Psoas muscle (tissue), 8 donors: Measurements from ENCODE around the gene CKMT2. TPM values are rescaled to one million over a fixed set of nuclear protein-coding genes. Genes with fewer than 3 reads are reported as not detected.
A peak's percentile ranks its signal among the peaks of the same experiment; 100 is the strongest.
"Not testable (repeated sequence)": the region's sequence is repeated elsewhere in the genome, so short reads cannot be mapped to it uniquely, and the experiment has no call there.

Experiments used
- ATAC-seq, 4 donors: fragments of 200-7000 bp; cut with Tn5 transposase; one replicate each; pipeline ENCODE4 v1.9.1; 2020; ENCODE audit warnings: moderate library complexity in 3 of 4, mild to moderate bottlenecking in 2 of 4
- DNase-seq, 2 donors: peaks; one replicate each; pipeline ENCODE4 v3.0.0-alpha.2; 2020
- H3K27ac ChIP-seq: fragments of 200-600 bp; one replicate; pipeline ENCODE4 v1.8.0; 2022
- H3K27me3 ChIP-seq, 3 donors: fragments of 200-600 bp in 1 of 3; one replicate each; pipeline versions ENCODE4 v1.6.1 to v1.8.0; 2013 to 2022; ENCODE audit warnings: low read length in 2 of 3, mild to moderate bottlenecking in 2 of 3, moderate library complexity in 1 of 3; ENCODE audit not compliant: insufficient read depth in 3 of 3
- H3K36me3 ChIP-seq, 2 donors: fragments of 200-600 bp in 1 of 2; one replicate each; pipeline versions ENCODE4 v1.6.1 to v1.8.0; 2013 to 2022; ENCODE audit warnings: low read depth in 1 of 2, mild to moderate bottlenecking in 1 of 2, moderate library complexity in 1 of 2; ENCODE audit not compliant: insufficient read depth in 1 of 2
- H3K4me1 ChIP-seq: fragments of 200-600 bp; one replicate; pipeline ENCODE4 v1.8.0; 2022
- H3K4me3 ChIP-seq: fragments of 200-600 bp; one replicate; pipeline ENCODE4 v1.8.0; 2022; ENCODE audit warnings: mild to moderate bottlenecking
- H3K9me3 ChIP-seq: fragments of 200-600 bp; one replicate; pipeline ENCODE4 v1.8.0; 2022
- CTCF ChIP-seq: fragments of 200-600 bp; IDR thresholded peaks from one replicate; pipeline ENCODE4 v1.8.0; 2022; ENCODE audit warnings: antibody characterized with exemption
- WGBS, 3 donors: extraction: QIAGEN DNeasy Blood & Tissue Kit; methylation state at CpG; one replicate each; pipeline versions ENCODE4 v1.1.6 to v1.1.7; 2013; 5-methylcytosine and 5-hydroxymethylcytosine counted together
- intact Hi-C, 2 donors: fragments of 100-400 bp; cut with DNase I; formaldehyde crosslinking; loops; one replicate each; pipeline versions ENCODE4 v1.11.0 to v1.14.2; 2022
- polyA plus RNA-seq, 3 donors: library from polyadenylated mRNA; stranded (reverse); fragments of 200-250 nt; gene quantifications; one replicate each; pipeline ENCODE4 v1.2.3, GENCODE V29; 2013
- total RNA-seq, 4 donors: library from RNA; stranded (reverse); fragmentation: NEBNext Ultra II Directional in 2 of 4; extraction: Animal tissue kit (Norgen Biotek cat#: 25700) in 2 of 4; gene quantifications; one replicate each; pipeline versions ENCODE4 v1.2.1 to v1.2.4, GENCODE V29; 2021 to 2023
- donor health status: healthy with polysubstance abuse.
- donor health status: DM: no; HTN: no; CAD: no; lungs with moderate emphysema.
- donor health status: Bipolar disorder and iron deficiency.
- donor health status: healthy.
- donor health status: DM: yes; HTN: yes; CAD: no.
- donor health status: DM: no; HTN: no; CAD: no.
- donor health status: DM: no; HTN: no; CAD: no.
- donor health status: DM: yes; HTN: yes; CAD: no.

Gene CKMT2
- total and polyA plus RNA-seq, 7 donors, result 517 to 1,358 (median 667) TPM

DNA sequence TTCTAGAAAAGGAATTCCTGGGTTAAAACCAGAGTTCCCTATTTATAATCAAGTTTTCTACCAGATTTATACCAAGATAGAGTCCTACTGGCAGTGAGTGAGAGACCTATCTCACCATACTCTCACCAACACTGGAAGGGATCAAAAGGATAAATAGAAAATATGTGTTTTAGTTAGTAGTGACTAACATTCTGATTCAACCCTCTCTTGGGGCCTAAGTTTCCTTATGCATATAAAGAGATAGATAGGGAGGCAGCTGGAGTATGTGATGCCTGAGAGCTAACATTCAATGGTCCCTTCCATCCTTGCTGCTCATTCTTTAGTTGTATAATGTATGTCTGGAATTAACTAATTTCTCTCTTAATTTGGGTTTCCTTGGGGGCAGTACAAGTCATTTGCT lies 32.0 kb downstream of the CKMT2 start:
- H3K4me3 ChIP-seq, result no peak overlapping the region
- H3K9me3 ChIP-seq, result peaks cover 9% of the 10 kb centered on the region
- no peaks in the 10 kb centered on the region for H3K4me1 ChIP-seq
- peaks cover 10 to 100% of the 10 kb centered on the region in 2 donors for H3K36me3 ChIP-seq
- no peak overlapping the region for H3K27ac ChIP-seq
- TF ChIP-seq CTCF, result no peak
- no peak for DNase-seq
- intact Hi-C loops, result no loop called here
- H3K27me3 ChIP-seq, result no peaks in the 10 kb centered on the region
- no peak for ATAC-seq

DNA sequence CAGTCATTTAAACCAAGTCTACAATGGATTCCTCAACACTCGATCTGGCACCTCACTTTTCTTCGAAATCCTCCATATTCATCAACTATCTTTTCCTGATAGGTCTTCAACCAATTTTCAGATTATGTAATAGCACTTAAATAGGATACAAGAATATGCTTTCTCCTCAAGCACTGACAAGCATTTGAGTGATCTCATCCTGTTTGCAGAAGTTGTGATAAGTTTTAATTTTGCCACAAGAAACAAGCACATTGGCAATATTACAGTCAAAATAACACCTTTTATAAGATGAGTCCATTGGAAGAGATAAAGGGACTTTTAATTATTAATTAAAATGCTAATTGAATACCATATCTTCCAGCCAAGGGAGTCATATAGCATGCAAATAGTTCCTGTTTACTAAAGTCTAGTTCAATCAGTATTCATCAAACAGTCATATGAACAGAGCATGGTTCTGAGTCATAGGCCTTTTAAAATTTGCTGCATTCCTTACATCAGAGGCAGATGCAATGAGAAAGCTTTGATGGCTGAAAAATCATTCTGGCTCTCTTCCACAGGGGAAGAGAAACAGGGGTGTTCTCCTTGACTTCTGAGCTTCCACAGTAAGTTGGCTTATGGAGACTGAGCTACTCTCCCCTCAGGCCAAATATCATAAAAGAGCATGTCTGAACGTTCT lies 35.5 kb downstream of the CKMT2 start:
- DNase-seq (no peak), ATAC-seq (peak in 2 of 4 donors; percentile 10 to 18)
- peaks cover 39% of the 10 kb centered on the region for H3K9me3 ChIP-seq
- intact Hi-C loops, result no loop called here
- 70 to 75% (median 73%) methylated on average over 3 of the region's 3 CpGs for WGBS, 3 donors
- H3K4me3 ChIP-seq, result no peak overlapping the region
- H3K27me3 ChIP-seq, result no peaks in the 10 kb centered on the region
- H3K36me3 ChIP-seq, result peaks cover 8 to 75% of the 10 kb centered on the region in 2 donors
- TF ChIP-seq CTCF, result no peak
- H3K4me1 ChIP-seq, result no peaks in the 10 kb centered on the region
- H3K27ac ChIP-seq, result no peak overlapping the region

DNA sequence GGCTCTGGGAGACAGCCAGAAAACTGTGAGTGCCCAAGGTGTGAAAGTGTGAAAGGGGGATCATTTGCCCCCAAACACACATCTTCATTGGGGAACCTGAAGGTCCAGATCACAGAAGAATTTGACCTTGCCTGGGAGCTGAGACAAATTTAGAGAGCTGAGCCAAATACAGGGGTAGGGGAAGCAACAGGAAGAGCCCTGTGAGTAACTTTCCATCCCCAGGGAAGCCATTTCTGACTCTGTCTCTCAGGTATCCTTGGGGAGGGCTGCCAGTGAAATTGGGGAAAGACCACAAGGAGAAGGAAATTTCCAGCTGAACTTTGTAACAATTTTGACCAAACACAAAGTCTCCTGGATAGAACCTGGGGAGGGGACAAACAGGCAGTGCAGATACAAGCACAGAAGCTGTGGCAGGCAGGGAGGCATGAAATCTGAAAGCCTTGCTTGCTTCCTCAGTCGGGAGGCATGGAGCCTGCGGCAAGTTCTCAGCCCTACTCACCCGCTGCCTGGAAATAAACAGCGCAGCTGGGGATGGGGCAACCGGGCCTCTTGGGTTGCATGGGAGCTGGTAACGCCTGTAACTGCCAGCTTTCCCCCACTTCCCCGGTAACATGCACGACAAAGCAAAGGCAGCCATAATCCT lies 36.8 kb downstream of the CKMT2 start:
- 76 to 88% (median 78%) methylated on average over 8 of the region's 8 CpGs for WGBS, 3 donors
- Histone ChIP-seq H3K4me1 (no peaks in the 10 kb centered on the region), H3K27ac (no peak overlapping the region), H3K27me3 (no peaks in the 10 kb centered on the region), H3K36me3 (peaks cover 2 to 63% of the 10 kb centered on the region in 2 donors), H3K4me3 (no peak overlapping the region), H3K9me3 (peaks cover 50% of the 10 kb centered on the region)
- peak in 3 of 4 donors; percentile 24 to 34 (median 25) for ATAC-seq
- intact Hi-C loops, result no loop called here
- no peak for TF ChIP-seq CTCF
- DNase-seq, result no peak

DNA sequence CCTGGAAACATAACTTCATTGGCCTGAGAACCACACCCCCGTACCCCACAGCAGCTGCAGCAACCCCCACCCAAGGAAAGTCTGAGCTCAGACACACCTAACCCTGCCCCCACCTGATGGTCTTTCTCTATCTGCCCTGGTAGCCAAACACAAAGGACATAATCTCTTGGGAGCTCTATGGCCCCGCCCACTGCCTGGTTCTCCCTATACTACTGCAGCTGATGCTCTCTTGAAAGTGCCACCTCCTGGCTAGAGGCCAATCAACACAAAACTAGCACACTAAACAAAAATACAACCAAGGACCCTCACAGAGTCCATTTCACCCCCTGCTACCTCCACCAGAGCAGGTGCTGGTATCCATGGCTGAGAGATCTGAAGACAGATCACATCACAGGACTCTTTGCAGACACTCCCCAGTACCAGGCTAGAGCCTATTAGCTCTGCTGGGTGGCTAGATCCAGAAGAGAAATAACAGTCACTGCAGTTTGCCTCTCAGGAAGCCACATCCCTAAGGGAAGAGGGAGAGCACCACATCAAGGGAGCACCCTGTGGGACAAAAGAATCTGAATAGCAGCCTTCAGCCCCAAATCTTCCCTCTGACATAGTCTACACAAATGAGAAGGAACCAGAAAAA lies 37.4 kb downstream of the CKMT2 start:
- peaks cover 57% of the 10 kb centered on the region for H3K9me3 ChIP-seq
- intact Hi-C loops, H3K4me3 ChIP-seq, H3K27me3 ChIP-seq, H3K27ac ChIP-seq, DNase-seq, H3K4me1 ChIP-seq: not testable (repeated sequence)
- peak in 1 of 4 donors; percentile 33 for ATAC-seq
- peaks cover 2 to 56% of the 10 kb centered on the region in 2 donors for H3K36me3 ChIP-seq
- 78 to 97% (median 89%) methylated on average over 2 of the region's 2 CpGs for WGBS, 3 donors

DNA sequence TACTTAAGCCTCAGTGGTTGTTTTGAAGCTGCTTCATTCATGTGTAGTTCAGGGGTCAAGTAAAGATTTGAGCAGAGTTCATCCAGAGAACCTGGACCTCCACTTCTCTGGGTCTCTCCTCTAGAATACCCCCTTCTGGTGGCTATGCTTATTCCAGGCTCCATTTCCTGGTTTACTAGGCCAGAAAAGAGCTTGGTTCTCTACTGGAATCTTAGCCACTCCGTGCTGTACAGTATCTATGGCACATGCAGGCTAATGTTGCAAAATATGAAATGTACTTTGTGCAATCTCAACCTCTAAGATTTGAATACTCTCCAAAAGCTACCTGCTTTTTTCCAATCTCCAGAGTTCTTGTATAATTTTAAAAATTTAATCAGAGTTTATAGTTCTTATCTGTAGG lies 50.9 kb downstream of the CKMT2 start:
- Histone ChIP-seq H3K4me3 (no peak overlapping the region), H3K4me1 (no peaks in the 10 kb centered on the region), H3K27ac (no peak overlapping the region), H3K9me3 (no peaks in the 10 kb centered on the region), H3K27me3 (no peaks in the 10 kb centered on the region), H3K36me3 (peaks cover 0 to 11% of the 10 kb centered on the region in 2 donors)
- DNase-seq, result no peak
- 91 to 94% (median 92%) methylated on average over 1 of the region's 1 CpG for WGBS, 3 donors
- intact Hi-C loops, result no loop called here
- ATAC-seq, result no peak
- TF ChIP-seq CTCF, result no peak
